Uterus (tissue), 2 donors: Measurements from ENCODE around the gene NOS1.

Experiments used
- POLR2A ChIP-seq, 2 donors: fragments of 450-650 bp; IDR thresholded peaks; one replicate each; pipeline ENCODE4 v1.6.1; 2016; ENCODE audit warnings: antibody characterized with exemption in 2 of 2, mild to moderate bottlenecking in 1 of 2, moderate library complexity in 1 of 2
- TF ChIP-seq, protein P1 (sequence below), 4 experiments: fragments of 200-600 bp in 2 of 4; fragments of 450-650 bp in 2 of 4; sonication (generic) in 2 of 4; IDR thresholded peaks; one replicate each; pipeline ENCODE4 v1.5.1; 2016 to 2019; ENCODE audit warnings: antibody characterized with exemption in 4 of 4, mild to moderate bottlenecking in 2 of 4, moderate library complexity in 1 of 4

DNA sequence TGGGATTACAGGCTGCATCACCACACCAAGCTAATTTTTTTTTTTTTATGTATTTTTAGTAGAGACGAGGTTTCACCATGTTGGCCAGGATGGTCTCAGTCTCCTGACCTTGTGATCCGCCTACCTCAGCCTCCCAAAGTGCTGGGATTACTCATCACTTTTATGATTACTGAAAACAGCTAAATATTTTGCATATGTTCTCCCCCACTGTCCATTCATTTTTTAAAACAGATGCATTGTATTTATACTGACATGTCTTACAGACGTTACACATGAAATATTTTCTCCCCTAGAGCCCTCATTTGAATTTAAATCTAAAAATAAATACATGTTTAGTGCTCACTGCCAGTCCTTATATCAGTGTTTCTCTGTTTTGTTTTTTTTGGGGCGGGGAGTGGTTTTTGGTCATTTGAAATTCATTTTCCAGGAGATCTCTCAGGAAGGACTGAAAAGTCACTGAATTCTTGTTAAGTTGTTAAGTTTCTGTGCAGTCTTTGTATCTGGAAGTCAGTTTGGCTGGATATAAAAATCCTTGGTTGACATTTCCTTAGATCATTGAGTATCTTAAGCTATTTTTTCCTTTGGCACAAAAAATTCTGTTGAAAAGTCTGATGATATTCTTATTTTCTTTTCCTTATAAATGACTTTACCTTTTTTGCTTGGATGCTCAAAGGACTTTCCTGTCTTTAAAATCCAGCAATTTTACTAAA, 180.5 kb downstream of the NOS1 start:
- no peak for TF ChIP-seq POLR2A (IDR thresholded peaks at IDR 0.05)
- TF ChIP-seq, protein P1, sequence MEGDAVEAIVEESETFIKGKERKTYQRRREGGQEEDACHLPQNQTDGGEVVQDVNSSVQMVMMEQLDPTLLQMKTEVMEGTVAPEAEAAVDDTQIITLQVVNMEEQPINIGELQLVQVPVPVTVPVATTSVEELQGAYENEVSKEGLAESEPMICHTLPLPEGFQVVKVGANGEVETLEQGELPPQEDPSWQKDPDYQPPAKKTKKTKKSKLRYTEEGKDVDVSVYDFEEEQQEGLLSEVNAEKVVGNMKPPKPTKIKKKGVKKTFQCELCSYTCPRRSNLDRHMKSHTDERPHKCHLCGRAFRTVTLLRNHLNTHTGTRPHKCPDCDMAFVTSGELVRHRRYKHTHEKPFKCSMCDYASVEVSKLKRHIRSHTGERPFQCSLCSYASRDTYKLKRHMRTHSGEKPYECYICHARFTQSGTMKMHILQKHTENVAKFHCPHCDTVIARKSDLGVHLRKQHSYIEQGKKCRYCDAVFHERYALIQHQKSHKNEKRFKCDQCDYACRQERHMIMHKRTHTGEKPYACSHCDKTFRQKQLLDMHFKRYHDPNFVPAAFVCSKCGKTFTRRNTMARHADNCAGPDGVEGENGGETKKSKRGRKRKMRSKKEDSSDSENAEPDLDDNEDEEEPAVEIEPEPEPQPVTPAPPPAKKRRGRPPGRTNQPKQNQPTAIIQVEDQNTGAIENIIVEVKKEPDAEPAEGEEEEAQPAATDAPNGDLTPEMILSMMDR (IDR thresholded peaks at IDR 0.05), result no peak
